Measurements from ENCODE around the gene DNM2. TPM values are rescaled to one million over a fixed set of nuclear protein-coding genes. Genes with fewer than 3 reads are reported as not detected.

Gene DNM2
- total and polyA plus RNA-seq, 2 of the 13 experiments (the other 11 are each of a cell fraction or from before 2014, with no cell fraction given) = 41.7 to 59.8 TPM

DNA sequence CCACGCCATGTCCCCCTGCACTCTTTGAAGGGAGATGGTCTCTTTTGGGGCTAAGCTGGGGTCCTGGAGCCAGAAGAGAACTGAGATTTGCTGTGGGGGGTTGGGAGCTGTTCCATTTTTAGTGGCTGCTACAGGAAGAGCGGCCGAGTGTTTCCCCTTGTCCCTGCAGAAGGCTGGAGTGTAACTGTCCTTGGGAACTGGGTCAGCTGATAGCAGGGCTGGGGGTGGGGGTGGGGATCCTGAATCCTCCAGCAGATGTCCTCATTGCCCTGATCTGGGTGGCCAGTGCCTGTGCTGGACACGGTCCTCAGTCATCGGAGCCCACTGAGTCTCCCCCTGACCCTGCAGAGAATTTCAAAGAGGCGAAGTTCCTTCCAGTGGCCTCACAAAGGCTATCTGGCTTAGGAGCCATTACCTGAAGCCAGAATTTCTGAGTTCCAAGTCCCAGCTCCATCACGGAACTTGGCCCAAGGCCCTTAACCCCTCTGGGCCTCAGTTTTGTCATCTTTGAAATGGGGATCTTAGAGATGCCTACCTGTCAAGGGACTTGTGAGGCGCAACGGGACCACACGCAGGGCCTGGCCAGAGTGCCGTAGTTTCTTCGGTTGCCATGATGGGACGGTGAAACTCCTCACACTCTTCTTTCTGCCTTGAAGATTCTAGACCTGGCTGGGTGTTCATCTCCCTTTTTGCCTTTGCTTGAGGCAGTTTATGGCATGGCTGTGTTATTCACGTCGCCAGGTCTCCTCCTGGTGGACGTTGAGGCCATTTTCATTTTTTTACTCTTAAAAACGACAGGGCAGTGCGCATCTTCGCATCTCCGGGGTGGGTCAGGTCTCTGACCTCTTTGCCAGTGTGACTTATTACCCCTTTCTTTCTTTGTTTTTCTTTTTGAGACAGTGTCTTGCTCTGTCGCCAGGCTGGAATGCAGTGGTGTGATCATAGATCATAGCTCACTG, 51.9 kb downstream of the DNM2 start (continued):
- TF ChIP-seq, protein P1, sequence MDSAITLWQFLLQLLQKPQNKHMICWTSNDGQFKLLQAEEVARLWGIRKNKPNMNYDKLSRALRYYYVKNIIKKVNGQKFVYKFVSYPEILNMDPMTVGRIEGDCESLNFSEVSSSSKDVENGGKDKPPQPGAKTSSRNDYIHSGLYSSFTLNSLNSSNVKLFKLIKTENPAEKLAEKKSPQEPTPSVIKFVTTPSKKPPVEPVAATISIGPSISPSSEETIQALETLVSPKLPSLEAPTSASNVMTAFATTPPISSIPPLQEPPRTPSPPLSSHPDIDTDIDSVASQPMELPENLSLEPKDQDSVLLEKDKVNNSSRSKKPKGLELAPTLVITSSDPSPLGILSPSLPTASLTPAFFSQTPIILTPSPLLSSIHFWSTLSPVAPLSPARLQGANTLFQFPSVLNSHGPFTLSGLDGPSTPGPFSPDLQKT (CRISPR knock-in tag; IDR thresholded peaks at IDR 0.05; ENCODE audit: borderline replicate concordance) = no peak
- TF ChIP-seq RNF219 (CRISPR knock-in tag; IDR thresholded peaks at IDR 0.05) (no peak), ADNP (CRISPR knock-in tag; IDR thresholded peaks at IDR 0.05) (peak; percentile 84; the same call in 1 of the 2 replicates), SMC3 (IDR thresholded peaks at IDR 0.05; ENCODE audit: low read length) (peak; percentile 64), NFE2L1 (CRISPR knock-in tag; IDR thresholded peaks at IDR 0.05; ENCODE audit: borderline replicate concordance) (no peak), ZNF615 (CRISPR knock-in tag; IDR thresholded peaks at IDR 0.05; ENCODE audit: borderline replicate concordance) (no peak), JUNB (CRISPR knock-in tag; IDR thresholded peaks at IDR 0.05; ENCODE audit: borderline replicate concordance) (no peak), TGIF2 (CRISPR knock-in tag; IDR thresholded peaks at IDR 0.05) (no peak), NAIF1 (CRISPR knock-in tag; IDR thresholded peaks at IDR 0.05; ENCODE audit: borderline replicate concordance) (peak; percentile 58; the same call in 1 of the 2 replicates), GABPA (IDR thresholded peaks at IDR 0.05; ENCODE audit: low read depth, low read length) (no peak), GABPA (CRISPR knock-in tag; IDR thresholded peaks at IDR 0.05; ENCODE audit: low read depth) (peak; percentile 31; the same call in 1 of the 2 replicates), ZNF33B (CRISPR knock-in tag; IDR thresholded peaks at IDR 0.05) (0 out of 2 replicates have a peak, but pooled peaks have one; percentile 31), ZNF101 (CRISPR knock-in tag; IDR thresholded peaks at IDR 0.05; ENCODE audit: borderline replicate concordance, low read depth) (no peak), MEF2D (CRISPR knock-in tag; IDR thresholded peaks at IDR 0.05) (0 out of 2 replicates have a peak, but pooled peaks have one; percentile 46), SP1 (IDR thresholded peaks at IDR 0.05) (no peak), SP1 (CRISPR knock-in tag; IDR thresholded peaks at IDR 0.05) (no peak), TFDP1 (CRISPR knock-in tag; IDR thresholded peaks at IDR 0.05; ENCODE audit: borderline replicate concordance) (no peak), RBFOX2 (IDR thresholded peaks at IDR 0.05; ENCODE audit: low read depth, low read length) (no peak), GATAD1 (CRISPR knock-in tag; IDR thresholded peaks at IDR 0.05) (0 out of 2 replicates have a peak, but pooled peaks have one; percentile 7), CSRNP1 (CRISPR knock-in tag; IDR thresholded peaks at IDR 0.05) (no peak), KDM5A (IDR thresholded peaks at IDR 0.05; ENCODE audit: borderline replicate concordance, low read length) (no peak), ELF4 (CRISPR knock-in tag; IDR thresholded peaks at IDR 0.05; ENCODE audit: borderline replicate concordance) (no peak), BATF2 (CRISPR knock-in tag; IDR thresholded peaks at IDR 0.05) (no peak)

All from HepG2 (cell line).